Loucy (cell line): ENCODE measurements around the gene CSGALNACT2.

Experiments used
- EZH2phosphoT487 ChIP-seq: fragments of 200-600 bp; IDR thresholded peaks from 2 replicates; pipeline ENCODE4 v1.6.1; 2018; ENCODE audit warnings: antibody characterized with exemption, mild to moderate bottlenecking, moderate library complexity, borderline replicate concordance
- TF ChIP-seq, protein P1 (sequence below): fragments of 200-600 bp; sonication (generic); conservative IDR thresholded peaks from 2 replicates; pipeline ENCODE4 v1.5.1; 2014; ENCODE audit warnings: mild to moderate bottlenecking, antibody characterized with exemption, low read length

DNA sequence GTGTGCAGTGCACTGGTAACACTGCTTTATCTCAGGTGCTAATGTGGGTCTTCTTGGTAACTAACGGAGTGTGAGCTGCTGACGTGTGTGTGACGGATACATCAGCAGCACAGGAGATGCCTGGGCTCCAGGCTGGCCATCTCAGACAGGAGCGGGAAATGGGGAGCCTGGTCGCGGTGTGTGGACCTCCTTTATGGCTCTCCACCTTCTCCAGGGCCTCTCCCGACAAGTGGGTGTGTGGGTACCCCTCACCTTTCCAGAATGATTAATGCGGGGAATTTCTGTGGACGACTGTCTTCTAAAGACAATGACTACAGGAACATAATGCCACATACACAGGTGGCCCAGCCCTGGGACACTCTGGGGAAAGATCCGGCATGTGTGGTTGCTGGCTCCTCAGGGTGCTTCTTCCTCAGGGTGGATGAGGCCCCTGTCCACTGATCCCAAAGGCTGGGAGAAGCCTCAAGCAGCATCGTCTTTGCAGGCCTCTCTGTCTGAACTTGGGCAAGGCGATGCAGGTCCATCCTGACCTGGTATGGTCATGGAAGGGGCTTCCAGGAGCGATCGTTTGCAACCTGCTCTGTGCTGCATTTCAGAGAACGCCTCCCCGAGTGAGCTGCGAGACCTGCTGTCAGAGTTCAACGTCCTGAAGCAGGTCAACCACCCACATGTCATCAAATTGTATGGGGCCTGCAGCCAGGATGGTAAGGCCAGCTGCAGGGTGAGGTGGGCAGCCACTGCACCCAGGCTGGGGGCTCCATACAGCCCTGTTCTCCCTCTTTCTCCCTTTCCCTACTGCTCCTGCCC, 20.3 kb upstream of the CSGALNACT2 start:
- TF ChIP-seq, protein P1, sequence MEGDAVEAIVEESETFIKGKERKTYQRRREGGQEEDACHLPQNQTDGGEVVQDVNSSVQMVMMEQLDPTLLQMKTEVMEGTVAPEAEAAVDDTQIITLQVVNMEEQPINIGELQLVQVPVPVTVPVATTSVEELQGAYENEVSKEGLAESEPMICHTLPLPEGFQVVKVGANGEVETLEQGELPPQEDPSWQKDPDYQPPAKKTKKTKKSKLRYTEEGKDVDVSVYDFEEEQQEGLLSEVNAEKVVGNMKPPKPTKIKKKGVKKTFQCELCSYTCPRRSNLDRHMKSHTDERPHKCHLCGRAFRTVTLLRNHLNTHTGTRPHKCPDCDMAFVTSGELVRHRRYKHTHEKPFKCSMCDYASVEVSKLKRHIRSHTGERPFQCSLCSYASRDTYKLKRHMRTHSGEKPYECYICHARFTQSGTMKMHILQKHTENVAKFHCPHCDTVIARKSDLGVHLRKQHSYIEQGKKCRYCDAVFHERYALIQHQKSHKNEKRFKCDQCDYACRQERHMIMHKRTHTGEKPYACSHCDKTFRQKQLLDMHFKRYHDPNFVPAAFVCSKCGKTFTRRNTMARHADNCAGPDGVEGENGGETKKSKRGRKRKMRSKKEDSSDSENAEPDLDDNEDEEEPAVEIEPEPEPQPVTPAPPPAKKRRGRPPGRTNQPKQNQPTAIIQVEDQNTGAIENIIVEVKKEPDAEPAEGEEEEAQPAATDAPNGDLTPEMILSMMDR = no peak
- no peak for TF ChIP-seq EZH2phosphoT487
